ENCODE results near the gene FERMT1.

Gene FERMT1

DNA sequence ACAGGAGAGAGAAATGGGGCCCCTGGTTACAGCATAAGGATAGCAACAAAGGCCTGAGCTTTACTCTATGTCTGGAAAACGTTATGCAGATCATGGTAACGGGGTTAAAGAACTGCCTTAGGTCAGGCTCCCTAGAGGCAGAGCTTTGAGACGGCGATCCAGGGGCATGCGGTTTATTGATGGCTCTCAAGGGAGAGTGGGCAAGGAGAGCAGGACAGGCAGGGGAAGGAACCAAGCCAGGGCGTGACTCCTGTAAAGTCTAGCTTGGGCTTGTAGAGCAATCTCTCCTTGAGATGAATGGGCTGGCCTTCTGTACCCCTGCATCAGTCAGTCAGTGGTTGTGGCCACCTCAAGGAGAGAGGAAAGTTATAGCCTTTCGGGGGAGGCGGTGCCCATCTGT is 12.5 kb upstream of the FERMT1 start:
- H3K9me3 ChIP-seq (ENCODE audit: insufficient read depth, low read length): no peaks in the 10 kb centered on the region
- no peaks in the 10 kb centered on the region for H3K36me3 ChIP-seq (ENCODE audit: low read length)
- no peak overlapping the region for H3K4me3 ChIP-seq (ENCODE audit: insufficient read depth, low read length, poor library complexity, severe bottlenecking)
- no peaks in the 10 kb centered on the region for H4K20me1 ChIP-seq (ENCODE audit: low read depth, low read length)
- H3K79me2 ChIP-seq (ENCODE audit: insufficient read depth, low read length): no peaks in the 10 kb centered on the region
- no peak overlapping the region for H2AFZ ChIP-seq (ENCODE audit: low read depth, low read length, severe bottlenecking)
- no peak overlapping the region for H3K4me2 ChIP-seq (ENCODE audit: low read depth, low read length, poor library complexity, severe bottlenecking)
- no peaks in the 10 kb centered on the region for H3K27me3 ChIP-seq (ENCODE audit: low read length)
- H3F3A ChIP-seq (ENCODE audit: insufficient read depth): no peaks in the 10 kb centered on the region
- H3K9me2 ChIP-seq (replicated peaks; ENCODE audit: insufficient read depth, low read length): no peaks in the 10 kb centered on the region
- no peak overlapping the region for H3K27ac ChIP-seq (ENCODE audit: low read depth, low read length)
- TF ChIP-seq CTCF (IDR thresholded peaks at IDR 0.05; ENCODE audit: insufficient read depth, low read length, poor library complexity, severe bottlenecking) (no peak), EZH2phosphoT487 (conservative IDR thresholded peaks at IDR 0.05; ENCODE audit: low read length) (no peak)
- no peak overlapping the region for H3K9ac ChIP-seq (ENCODE audit: low read length)

DNA sequence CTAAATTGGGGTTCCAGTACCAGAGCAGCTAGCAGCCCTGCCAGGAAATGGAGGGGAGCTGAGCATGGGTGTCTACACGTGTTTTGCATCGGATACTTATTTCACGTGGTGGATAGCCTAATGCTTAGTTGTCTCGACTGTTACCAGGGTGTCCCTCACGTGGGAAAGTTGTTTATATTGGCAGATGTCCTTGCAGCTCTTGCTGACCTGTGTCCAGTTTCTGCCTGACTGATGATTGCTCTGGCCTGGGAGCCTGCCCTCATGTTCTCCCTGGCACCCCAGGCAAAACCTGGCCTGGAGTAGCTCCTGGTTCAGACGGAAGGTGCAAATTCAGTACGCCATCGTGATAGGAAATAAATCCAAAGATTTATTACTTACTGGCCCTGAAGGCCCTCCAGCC is 11.8 kb upstream of the FERMT1 start:
- Histone ChIP-seq H3K4me3 (ENCODE audit: insufficient read depth, low read length, poor library complexity, severe bottlenecking) (no peak overlapping the region), H3K9me3 (ENCODE audit: insufficient read depth, low read length) (no peaks in the 10 kb centered on the region), H2AFZ (ENCODE audit: low read depth, low read length, severe bottlenecking) (no peak overlapping the region), H3K79me2 (ENCODE audit: insufficient read depth, low read length) (no peaks in the 10 kb centered on the region), H3F3A (ENCODE audit: insufficient read depth) (no peaks in the 10 kb centered on the region), H3K27me3 (ENCODE audit: low read length) (no peaks in the 10 kb centered on the region), H3K9me2 (replicated peaks; ENCODE audit: insufficient read depth, low read length) (no peaks in the 10 kb centered on the region), H3K4me2 (ENCODE audit: low read depth, low read length, poor library complexity, severe bottlenecking) (no peak overlapping the region), H4K20me1 (ENCODE audit: low read depth, low read length) (no peaks in the 10 kb centered on the region), H3K36me3 (ENCODE audit: low read length) (no peaks in the 10 kb centered on the region), H3K9ac (ENCODE audit: low read length) (no peak overlapping the region), H3K27ac (ENCODE audit: low read depth, low read length) (no peak overlapping the region)
- TF ChIP-seq CTCF (IDR thresholded peaks at IDR 0.05; ENCODE audit: insufficient read depth, low read length, poor library complexity, severe bottlenecking) (no peak), EZH2phosphoT487 (conservative IDR thresholded peaks at IDR 0.05; ENCODE audit: low read length) (no peak)

DNA sequence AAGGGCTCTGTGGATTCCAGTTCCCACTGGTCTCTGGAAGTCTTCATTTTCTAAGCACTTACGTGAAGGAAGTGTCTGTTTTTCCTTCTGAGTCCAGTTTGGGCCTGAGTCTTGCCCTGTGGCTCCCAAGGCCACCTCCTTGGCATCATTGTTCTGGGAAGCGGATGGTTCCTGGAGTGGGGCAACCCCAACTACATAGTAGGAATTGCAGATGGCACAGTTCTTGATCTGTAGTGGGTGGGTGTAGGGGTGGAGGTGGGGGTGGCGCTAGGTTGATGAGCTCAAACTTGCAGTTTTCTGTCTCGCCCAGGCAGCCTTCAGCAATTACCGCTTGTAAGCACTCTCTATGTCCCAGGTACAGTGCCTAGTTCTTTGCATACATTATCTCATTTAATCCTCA is 7.2 kb upstream of the FERMT1 start:
- Histone ChIP-seq H3K27ac (ENCODE audit: low read depth, low read length) (no peak overlapping the region), H3F3A (ENCODE audit: insufficient read depth) (no peaks in the 10 kb centered on the region), H3K4me3 (ENCODE audit: insufficient read depth, low read length, poor library complexity, severe bottlenecking) (no peak overlapping the region)

More for the DNA sequence above, 7.2 kb upstream of the FERMT1 start:
- no peaks in the 10 kb centered on the region for H3K27me3 ChIP-seq (ENCODE audit: low read length)
- H3K79me2 ChIP-seq (ENCODE audit: insufficient read depth, low read length): no peaks in the 10 kb centered on the region
- TF ChIP-seq EZH2phosphoT487 (conservative IDR thresholded peaks at IDR 0.05; ENCODE audit: low read length): no peak
- TF ChIP-seq CTCF (IDR thresholded peaks at IDR 0.05; ENCODE audit: insufficient read depth, low read length, poor library complexity, severe bottlenecking): no peak
- H3K9me2 ChIP-seq (replicated peaks; ENCODE audit: insufficient read depth, low read length): no peaks in the 10 kb centered on the region
- no peaks in the 10 kb centered on the region for H4K20me1 ChIP-seq (ENCODE audit: low read depth, low read length)
- H3K9ac ChIP-seq (ENCODE audit: low read length): no peak overlapping the region
- no peak overlapping the region for H2AFZ ChIP-seq (ENCODE audit: low read depth, low read length, severe bottlenecking)
- no peak overlapping the region for H3K4me2 ChIP-seq (ENCODE audit: low read depth, low read length, poor library complexity, severe bottlenecking)
- no peaks in the 10 kb centered on the region for H3K36me3 ChIP-seq (ENCODE audit: low read length)
- H3K9me3 ChIP-seq (ENCODE audit: insufficient read depth, low read length): no peaks in the 10 kb centered on the region
